Prostate gland (tissue), 2 donors: Measurements from ENCODE around the gene PDE1C. TPM values are rescaled to one million over a fixed set of nuclear protein-coding genes. Genes with fewer than 3 reads are reported as not detected.
A peak's percentile ranks its signal among the peaks of the same experiment; 100 is the strongest.

ENCODE experiments used
- DNase-seq: peaks from one replicate; pipeline ENCODE4 v3.0.0-alpha.2; 2019; ENCODE audit warnings: low spot score
- H3K27ac ChIP-seq, 2 donors: fragments of 200-600 bp; sonication (generic); 2 replicates each; pipeline ENCODE4 v1.5.1; 2017 to 2019
- H3K27me3 ChIP-seq: fragments of 200-600 bp; sonication (generic); replicated peaks from 2 replicates; pipeline ENCODE4 v1.5.1; 2019; ENCODE audit not compliant: insufficient read depth
- H3K36me3 ChIP-seq, 2 donors: fragments of 200-600 bp; sonication (generic); 1 replicate in 1 of 2; 2 replicates in 1 of 2; pipeline versions ENCODE4 v1.5.1 to v1.8.1; 2017 to 2019
- H3K4me1 ChIP-seq: fragments of 200-600 bp; sonication (generic); replicated peaks from 2 replicates; pipeline ENCODE4 v1.5.1; 2019
- H3K4me3 ChIP-seq, 2 donors: fragments of 200-600 bp; sonication (generic); 2 replicates each; pipeline ENCODE4 v1.5.1; 2017 to 2019
- H3K9me3 ChIP-seq: fragments of 200-600 bp; sonication (generic); 2 replicates; pipeline ENCODE4 v1.5.1; 2017
- CTCF ChIP-seq, 4 experiments: fragments of 200-600 bp in 2 of 4; fragments of 450-650 bp in 2 of 4; sonication (generic) in 2 of 4; IDR thresholded peaks; 1 replicate in 3 of 4; 2 replicates in 1 of 4; pipeline ENCODE4 v1.5.1; 2016 to 2019; ENCODE audit warnings: antibody characterized with exemption in 4 of 4, mild to moderate bottlenecking in 2 of 4, moderate library complexity in 2 of 4
- POLR2A ChIP-seq: fragments of 450-650 bp; IDR thresholded peaks from one replicate; pipeline ENCODE4 v1.6.1; 2016; ENCODE audit warnings: antibody characterized with exemption, mild to moderate bottlenecking
- POLR2AphosphoS5 ChIP-seq: sonication (generic); formaldehyde crosslinking; IDR thresholded peaks from one replicate; pipeline ENCODE4 v1.6.1; 2017; ENCODE audit warnings: antibody characterized with exemption
- WGBS: methylation state at CpG from one replicate; pipeline ENCODE4 v1.1.5; 2018; 5-methylcytosine and 5-hydroxymethylcytosine counted together
- intact Hi-C: fragments of 100-400 bp; cut with DNase I; formaldehyde crosslinking; loops from one replicate; pipeline ENCODE4 v1.14.2; 2022
- total RNA-seq, 2 donors: library from RNA; depleted of rRNA; stranded (reverse); fragments of >200 nt; gene quantifications; one replicate each; pipeline ENCODE4 v1.1.0, GENCODE V29; 2016

PDE1C gene
- total RNA-seq, 2 donors from 2014 or later = 2.4 to 4.2 TPM

- intact Hi-C loops = no loop called here
- H3K4me3 ChIP-seq = no peak overlapping the region
- H3K36me3 ChIP-seq = no peaks in the 10 kb centered on the region
- H3K9me3 ChIP-seq = no peaks in the 10 kb centered on the region
- WGBS = 91% methylated on average over 2 of the region's 2 CpGs
- no peaks in the 10 kb centered on the region for H3K27me3 ChIP-seq
- no peak for TF ChIP-seq POLR2A
- TF ChIP-seq POLR2AphosphoS5 = no peak
- no peak for TF ChIP-seq CTCF (IDR thresholded peaks at IDR 0.05)
- DNase-seq = no peak
- no peaks in the 10 kb centered on the region for H3K4me1 ChIP-seq
- H3K27ac ChIP-seq = no peak overlapping the region
Observed at GRCh38 chr7:32072397-32072796, 2.2 kb upstream of the PDE1C start.

- TF ChIP-seq CTCF (IDR thresholded peaks at IDR 0.05) (no peak), POLR2A (no peak), POLR2AphosphoS5 (no peak)
- Histone ChIP-seq H3K27ac (no peak overlapping the region), H3K4me3 (peak overlapping the region in 1 of 2 donors; percentile 30), H3K27me3 (no peaks in the 10 kb centered on the region), H3K9me3 (no peaks in the 10 kb centered on the region), H3K4me1 (no peaks in the 10 kb centered on the region), H3K36me3 (no peaks in the 10 kb centered on the region)
- WGBS = 49% methylated on average over 6 of the region's 6 CpGs
- intact Hi-C loops = no loop called here
- DNase-seq = no peak
Observed at GRCh38 chr7:32071466-32072091, 1.4 kb upstream of the PDE1C start.

GRCh38 chr7:32070051-32070405 lies 179 bp downstream of the PDE1C start:
- no peak for DNase-seq

GRCh38 chr7:32069116-32069650 lies 1.0 kb downstream of the PDE1C start:
- Histone ChIP-seq H3K36me3 (no peaks in the 10 kb centered on the region), H3K4me3 (no peak overlapping the region), H3K9me3 (no peaks in the 10 kb centered on the region), H3K27ac (no peak overlapping the region), H3K4me1 (no peaks in the 10 kb centered on the region), H3K27me3 (no peaks in the 10 kb centered on the region)
- TF ChIP-seq POLR2AphosphoS5 (no peak), CTCF (IDR thresholded peaks at IDR 0.05) (no peak), POLR2A (no peak)
- no peak for DNase-seq
- intact Hi-C loops = loop anchor here (10.0 kb wide), 1 partner anchor 174 kb away; no protein-coding TSS in a partner anchor

More at GRCh38 chr7:32070051-32070405, 179 bp downstream of the PDE1C start:
- no peak for TF ChIP-seq POLR2AphosphoS5
- TF ChIP-seq POLR2A = no peak
- no peak for TF ChIP-seq CTCF (IDR thresholded peaks at IDR 0.05)
- H3K36me3 ChIP-seq = no peaks in the 10 kb centered on the region
- H3K27ac ChIP-seq = no peak overlapping the region
- H3K9me3 ChIP-seq = no peaks in the 10 kb centered on the region
- H3K4me3 ChIP-seq = peak overlapping the region; percentile 30 to 33
- WGBS = 23% methylated on average over 9 of the region's 9 CpGs
- no peaks in the 10 kb centered on the region for H3K4me1 ChIP-seq
- intact Hi-C loops = no loop called here
- H3K27me3 ChIP-seq = no peaks in the 10 kb centered on the region
